K562 (cell line): ENCODE measurements around the gene CHST12. TPM values are rescaled to one million over a fixed set of nuclear protein-coding genes. Genes with fewer than 3 reads are reported as not detected.

ENCODE experiments used
- ATAC-seq: fragments of 200-7000 bp; cut with Tn5 transposase; 3 replicates; pipeline ENCODE4 v1.9.1; 2020; ENCODE audit warnings: moderate library complexity
- BruUV-seq: library from RNA; stranded (reverse); fragments of 400-500 nt; replicated peaks from 2 replicates; lab custom pipeline; 2021; lab: Mats Ljungman, UMichigan
- CTCF ChIA-PET: fragments of 300-600 bp; formaldehyde crosslinking; extraction: SDS; loops from one replicate; lab custom pipeline; 2021; ENCODE audit warnings: low intra/inter-chr PET ratio; lab: Yijun Ruan, JAX
- POLR2A ChIA-PET: fragments of 300-600, 350-650 bp; sonication (Branson Sonifier 250); formaldehyde crosslinking; extraction: SDS; loops from one replicate; lab custom pipeline; 2021; ENCODE audit warnings: antibody characterized with exemption, inconsistent platforms; lab: Yijun Ruan, JAX
- DNase-seq, 4 experiments: peaks; one replicate each; pipeline versions ENCODE4 v3.0.0 to v3.0.0-alpha.2; 2011 to 2018; ENCODE audit warnings: low spot score in 3 of 4, mixed read lengths in 3 of 4; ENCODE audit errors: extremely low read depth in 1 of 4
- FAIRE-seq: peaks from 2 replicates; lab custom pipeline; 2011; peaks lifted over from hg19 to GRCh38; lab: Jason Lieb, UNC
- H2AFZ ChIP-seq: 2 replicates; pipeline ENCODE4 v1.6.0; 2011; ENCODE audit warnings: low read depth, low read length, control low read depth, inconsistent platforms
- H3K27ac ChIP-seq: fragments of 200-600 bp; 3 replicates; pipeline ENCODE4 v1.8.0; 2011; ENCODE audit warnings: low read depth, mild to moderate bottlenecking, control low read depth, inconsistent platforms, low read length, moderate library complexity, mixed read lengths; ENCODE audit errors: extremely low read depth
- H3K27me3 ChIP-seq, 2 experiments: fragments of 300-600 bp in 1 of 2; 2 replicates in 1 of 2; 3 replicates in 1 of 2; pipeline versions ENCODE4 v1.6.0 to v1.8.0; 2011; ENCODE audit warnings: inconsistent platforms in 2 of 2, low read length in 2 of 2, mild to moderate bottlenecking in 1 of 2, mixed read lengths in 1 of 2, moderate library complexity in 1 of 2; ENCODE audit not compliant: control insufficient read depth in 2 of 2, insufficient read depth in 2 of 2
- H3K36me3 ChIP-seq: fragments of 300-600 bp; 3 replicates; pipeline ENCODE4 v1.8.0; 2011; ENCODE audit warnings: mild to moderate bottlenecking, low read length, inconsistent platforms; ENCODE audit not compliant: control insufficient read depth, insufficient read depth
- H3K4me1 ChIP-seq, 2 experiments: fragments of 200-600 bp in 1 of 2; replicated peaks in 1 of 2; 2 replicates in 1 of 2; 3 replicates in 1 of 2; pipeline versions ENCODE4 v1.5.1 to v1.8.0; 2011; ENCODE audit warnings: inconsistent platforms in 2 of 2, low read length in 2 of 2, mild to moderate bottlenecking in 1 of 2, mixed read lengths in 1 of 2, moderate library complexity in 1 of 2; ENCODE audit not compliant: control insufficient read depth in 2 of 2, insufficient read depth in 2 of 2
- H3K4me2 ChIP-seq: 2 replicates; pipeline ENCODE4 v1.6.1; 2011; ENCODE audit warnings: low read length, control low read depth, inconsistent platforms, mixed read lengths; ENCODE audit not compliant: insufficient read depth
- H3K4me3 ChIP-seq: fragments of 200-600 bp; sonication (generic), shearing (Covaris generic); 2 replicates; pipeline ENCODE4 v1.5.1; 2016; ENCODE audit warnings: control low read depth, inconsistent platforms
- H3K79me2 ChIP-seq: fragments of 200-600 bp; 3 replicates; pipeline ENCODE4 v1.8.0; 2011; ENCODE audit warnings: low read length, inconsistent platforms; ENCODE audit not compliant: control insufficient read depth, insufficient read depth
- H3K9ac ChIP-seq, 2 experiments: 2 replicates each; pipeline versions ENCODE4 v1.6.0 to v1.6.1; 2011; ENCODE audit warnings: low read depth in 2 of 2, low read length in 2 of 2, control low read depth in 1 of 2, inconsistent platforms in 1 of 2, mild to moderate bottlenecking in 1 of 2, mixed read lengths in 1 of 2; ENCODE audit not compliant: insufficient read depth in 1 of 2
- H3K9me1 ChIP-seq: one replicate; pipeline ENCODE4 v1.6.0; 2011; ENCODE audit warnings: inconsistent platforms, mild to moderate bottlenecking, low read length, moderate library complexity; ENCODE audit not compliant: control insufficient read depth, insufficient read depth
- H3K9me3 ChIP-seq: replicated peaks from 2 replicates; pipeline ENCODE4 v1.5.1; 2011; ENCODE audit warnings: low read depth, low read length, inconsistent platforms; ENCODE audit not compliant: control insufficient read depth, insufficient read depth
- H4K20me1 ChIP-seq: replicated peaks from 2 replicates; pipeline ENCODE4 v1.6.1; 2011; ENCODE audit warnings: low read length, inconsistent platforms, mixed read lengths; ENCODE audit not compliant: control insufficient read depth, insufficient read depth
- EGR1 ChIP-seq: fragments of 450-650 bp; conservative IDR thresholded peaks from 2 replicates; pipeline ENCODE4 v1.6.1; 2017; ENCODE audit warnings: mild to moderate bottlenecking
- EHMT2 ChIP-seq: fragments of 450-650 bp; IDR thresholded peaks from 2 replicates; pipeline ENCODE4 v1.6.1; 2018; ENCODE audit warnings: antibody characterized with exemption
- WGBS: fragments of 100-300 bp; shearing (Covaris generic); methylation state at CpG from one replicate; pipeline ENCODE4 v1.1.6; 2016; ENCODE audit warnings: low coverage, mixed read lengths; ENCODE audit not compliant: insufficient coverage; ENCODE audit errors: missing lambda C conversion rate; 5-methylcytosine and 5-hydroxymethylcytosine counted together
- in situ Hi-C: fragments of 300-500 bp; cut with MboI; formaldehyde crosslinking; loops from 4 replicates; pipeline ENCODE4 v1.15.0; 2018; ENCODE audit warnings: inconsistent platforms, mixed read lengths
- intact Hi-C: fragments of 100-400 bp; cut with micrococcal nuclease; formaldehyde crosslinking; loops from 2 replicates; pipeline ENCODE4 v1.14.2; 2022
- polyA plus RNA-seq, 8 experiments: library from polyadenylated mRNA; depleted of rRNA in 4 of 8; stranded (reverse) in 5 of 8; unstranded in 3 of 8; fragments of >200 nt; fragmentation: Nextera tagmentation in 2 of 8; fragmentation: Illumina TruSeq in 1 of 8; extraction: Ambion mirVana in 2 of 8; extraction: Trizol in 1 of 8; gene quantifications; 2 replicates each; pipeline versions ENCODE4 v1.2.1 to v1.2.3, GENCODE V29; 2011 to 2014; ENCODE audit warnings: inconsistent platforms in 1 of 8, missing spikeins in 1 of 8
- total RNA-seq, 7 experiments: library from RNA; depleted of rRNA in 6 of 7; stranded (reverse); fragments of >200 nt in 6 of 7; fragmentation: Illumina TruSeq in 2 of 7; extraction: Trizol in 2 of 7; gene quantifications; 2 replicates each; pipeline versions ENCODE4 v1.2.1 to v1.2.3, GENCODE V29; 2011 to 2021; ENCODE audit warnings: low replicate concordance in 1 of 7
- TF ChIP-seq, protein P1 (sequence below): fragments of 450-650 bp; IDR thresholded peaks from 2 replicates; pipeline ENCODE4 v1.6.1; 2018; ENCODE audit not compliant: partially characterized antibody

CHST12 gene
- total and polyA plus RNA-seq, 9 of the 15 experiments (the other 6 are each of a cell fraction or from before 2014, with no cell fraction given), result 0.18 to 19.8 (median 3.6) TPM

DNA sequence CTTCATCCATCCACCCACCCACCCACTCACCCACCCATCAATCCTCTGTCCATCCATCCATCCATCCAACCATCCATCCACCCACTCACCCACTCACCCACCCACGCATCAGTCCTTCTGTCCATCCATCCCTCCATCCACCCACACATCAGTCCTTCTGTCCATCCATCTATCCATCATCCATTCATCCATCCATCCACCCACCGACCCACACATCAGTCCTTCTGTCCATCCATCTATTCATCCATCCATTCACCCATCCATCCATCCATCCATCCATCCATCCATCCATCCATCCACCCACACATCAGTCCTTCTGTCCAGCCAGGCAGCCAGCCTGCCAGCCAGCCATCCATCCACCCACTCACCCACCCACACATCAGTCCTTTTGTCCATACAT, 88.6 kb downstream of the CHST12 start:
- Histone ChIP-seq H3K36me3 (no peaks in the 10 kb centered on the region), H3K79me2 (no peaks in the 10 kb centered on the region), H3K9me1 (no peaks in the 10 kb centered on the region), H3K9me3 (no peaks in the 10 kb centered on the region), H3K27me3 (peaks cover 4 to 7% of the 10 kb centered on the region in 2 experiments; a peak in 3 of 5 replicates), H4K20me1 (no peaks in the 10 kb centered on the region), H3K4me3 (no peak overlapping the region), H3K9ac (no peak overlapping the region), H3K4me2 (no peak overlapping the region), H3K27ac (no peak overlapping the region), H2AFZ (no peak overlapping the region), H3K4me1 (peaks cover 0 to 47% of the 10 kb centered on the region in 2 experiments; a peak in 2 of 5 replicates)
- in situ Hi-C loops, result no loop called here
- DNase-seq (no peak), ATAC-seq (no peak), FAIRE-seq (no peak)
- TF ChIP-seq EGR1 (peak; percentile 89), EHMT2 (peak; percentile 21; the same call in 1 of the 2 replicates)
- TF ChIP-seq, protein P1, sequence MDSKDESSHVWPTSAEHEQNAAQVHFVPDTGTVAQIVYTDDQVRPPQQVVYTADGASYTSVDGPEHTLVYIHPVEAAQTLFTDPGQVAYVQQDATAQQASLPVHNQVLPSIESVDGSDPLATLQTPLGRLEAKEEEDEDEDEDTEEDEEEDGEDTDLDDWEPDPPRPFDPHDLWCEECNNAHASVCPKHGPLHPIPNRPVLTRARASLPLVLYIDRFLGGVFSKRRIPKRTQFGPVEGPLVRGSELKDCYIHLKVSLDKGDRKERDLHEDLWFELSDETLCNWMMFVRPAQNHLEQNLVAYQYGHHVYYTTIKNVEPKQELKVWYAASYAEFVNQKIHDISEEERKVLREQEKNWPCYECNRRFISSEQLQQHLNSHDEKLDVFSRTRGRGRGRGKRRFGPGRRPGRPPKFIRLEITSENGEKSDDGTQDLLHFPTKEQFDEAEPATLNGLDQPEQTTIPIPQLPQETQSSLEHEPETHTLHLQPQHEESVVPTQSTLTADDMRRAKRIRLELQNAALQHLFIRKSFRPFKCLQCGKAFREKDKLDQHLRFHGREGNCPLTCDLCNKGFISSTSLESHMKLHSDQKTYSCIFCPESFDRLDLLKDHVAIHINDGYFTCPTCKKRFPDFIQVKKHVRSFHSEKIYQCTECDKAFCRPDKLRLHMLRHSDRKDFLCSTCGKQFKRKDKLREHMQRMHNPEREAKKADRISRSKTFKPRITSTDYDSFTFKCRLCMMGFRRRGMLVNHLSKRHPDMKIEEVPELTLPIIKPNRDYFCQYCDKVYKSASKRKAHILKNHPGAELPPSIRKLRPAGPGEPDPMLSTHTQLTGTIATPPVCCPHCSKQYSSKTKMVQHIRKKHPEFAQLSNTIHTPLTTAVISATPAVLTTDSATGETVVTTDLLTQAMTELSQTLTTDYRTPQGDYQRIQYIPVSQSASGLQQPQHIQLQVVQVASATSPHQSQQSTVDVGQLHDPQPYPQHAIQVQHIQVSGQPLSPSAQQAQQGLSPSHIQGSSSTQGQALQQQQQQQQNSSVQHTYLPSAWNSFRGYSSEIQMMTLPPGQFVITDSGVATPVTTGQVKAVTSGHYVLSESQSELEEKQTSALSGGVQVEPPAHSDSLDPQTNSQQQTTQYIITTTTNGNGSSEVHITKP, result no peak
- BruUV-seq, result no TSS peak
- intact Hi-C loops, result no loop called here
- WGBS, result 0% methylated on average over 2 of the region's 2 CpGs
- POLR2A ChIA-PET, result no interaction called here
- CTCF ChIA-PET, result no interaction called here
